Measurements from ENCODE around the gene SOS1. TPM values are rescaled to one million over a fixed set of nuclear protein-coding genes. Genes with fewer than 3 reads are reported as not detected.
"Not testable (repeated sequence)": the region's sequence is repeated elsewhere in the genome, so short reads cannot be mapped to it uniquely, and the experiment has no call there.

SOS1 gene
- total RNA-seq, 2 donors from 2014 or later, result 33.8 to 48.1 TPM

DNA sequence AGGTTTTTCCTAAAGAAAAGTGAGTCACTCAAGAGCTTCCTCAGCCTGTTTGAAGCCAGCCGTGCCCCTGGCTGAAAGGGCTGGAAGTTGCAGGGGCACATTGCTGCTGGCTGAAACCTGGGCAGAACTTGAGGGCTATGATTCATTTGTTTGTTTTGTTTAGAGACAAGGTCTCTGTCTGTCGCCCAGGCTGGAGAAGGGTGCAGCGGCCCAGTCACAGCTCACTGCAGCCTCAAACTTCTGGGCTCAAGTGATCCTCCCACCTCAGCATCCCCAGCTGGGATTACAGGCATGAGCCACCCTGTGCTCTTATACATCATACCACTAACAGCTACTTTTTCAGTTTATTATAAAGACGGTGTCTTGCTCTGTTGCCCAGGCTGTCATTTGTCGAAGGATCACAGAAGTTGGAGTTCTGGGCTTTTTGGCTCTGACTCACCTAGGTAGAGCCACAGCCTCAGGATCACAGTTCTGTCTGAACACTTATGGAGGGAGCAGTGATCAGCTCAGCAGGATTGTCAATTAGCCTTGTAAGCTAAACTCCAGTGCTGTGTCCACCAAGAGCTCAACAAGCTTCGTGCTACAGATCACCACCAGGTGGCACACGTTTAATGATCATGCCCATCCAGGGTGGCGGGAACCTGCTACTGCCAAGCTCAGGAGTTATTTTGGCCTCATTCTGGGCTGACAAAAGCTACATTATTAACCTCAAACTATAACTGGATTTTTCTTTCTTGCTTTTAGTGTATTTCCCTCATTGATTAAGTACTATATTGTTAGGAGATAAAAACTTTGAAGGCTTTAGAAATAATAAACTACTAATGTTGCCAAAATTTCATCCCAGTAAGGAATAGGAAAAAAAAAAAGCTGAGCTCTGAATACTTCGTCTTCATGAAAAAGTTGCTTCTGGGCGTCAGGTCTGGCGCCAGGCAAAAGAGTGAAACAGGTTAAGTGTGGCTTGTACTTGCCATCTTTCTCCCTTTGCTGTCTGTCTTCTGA lies 173.3 kb downstream of the SOS1 start:
- intact Hi-C loops (cut with DNase I), result no loop called here
- no peak for DNase-seq (ENCODE audit: low spot score)

DNA sequence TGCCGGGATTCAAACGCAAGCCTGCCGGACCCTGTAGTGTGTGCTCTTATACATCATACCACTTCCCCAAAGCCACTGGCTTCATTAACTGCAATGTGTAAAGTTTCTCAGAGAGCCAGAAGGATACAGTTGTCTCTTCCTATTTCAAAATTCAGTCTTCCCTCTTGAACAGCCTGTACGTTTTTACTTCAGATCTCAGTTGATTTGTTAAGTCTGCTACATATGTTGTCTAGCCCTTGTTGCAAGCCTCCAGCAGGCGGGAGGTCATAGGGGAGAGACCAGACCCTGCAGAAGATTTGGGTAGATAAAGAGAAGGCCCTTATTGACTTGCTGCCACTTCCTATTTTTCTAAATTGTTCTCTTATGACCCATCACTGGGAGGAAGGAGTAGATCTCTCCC lies 174.9 kb downstream of the SOS1 start:
- no peak for DNase-seq (ENCODE audit: low spot score)
- intact Hi-C loops (cut with DNase I), result no loop called here

GRCh38 chr2:38945372-38945771 lies 175.5 kb downstream of the SOS1 start:
- intact Hi-C loops (cut with DNase I), result no loop called here

GRCh38 chr2:38943784-38944183 lies 177.1 kb downstream of the SOS1 start:
- intact Hi-C loops (cut with DNase I), result no loop called here
- no peak for DNase-seq (ENCODE audit: low spot score)

More at GRCh38 chr2:38945372-38945771, 175.5 kb downstream of the SOS1 start:
- no peak for DNase-seq (ENCODE audit: low spot score)

DNA sequence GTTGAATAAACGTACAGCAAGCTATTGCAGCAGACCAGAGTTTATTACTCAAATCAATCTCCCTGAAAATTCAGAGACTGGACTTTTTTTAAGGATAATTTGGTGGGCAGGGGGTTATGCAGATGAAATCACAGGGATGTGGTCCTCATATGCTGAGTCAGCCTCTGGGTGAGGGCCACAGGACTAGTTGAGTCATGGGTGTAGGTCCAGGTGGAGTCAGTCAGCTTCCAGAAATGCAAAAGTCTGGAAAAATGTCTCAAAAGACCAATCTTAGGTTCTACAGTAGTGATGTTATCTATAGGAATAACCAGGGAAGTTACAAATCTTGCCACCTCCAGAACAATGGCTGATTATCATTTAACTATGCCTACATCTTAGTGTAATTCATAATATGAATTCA lies 180.1 kb downstream of the SOS1 start:
- intact Hi-C loops (cut with DNase I), result no loop called here
- no peak for DNase-seq (ENCODE audit: low spot score)

DNA sequence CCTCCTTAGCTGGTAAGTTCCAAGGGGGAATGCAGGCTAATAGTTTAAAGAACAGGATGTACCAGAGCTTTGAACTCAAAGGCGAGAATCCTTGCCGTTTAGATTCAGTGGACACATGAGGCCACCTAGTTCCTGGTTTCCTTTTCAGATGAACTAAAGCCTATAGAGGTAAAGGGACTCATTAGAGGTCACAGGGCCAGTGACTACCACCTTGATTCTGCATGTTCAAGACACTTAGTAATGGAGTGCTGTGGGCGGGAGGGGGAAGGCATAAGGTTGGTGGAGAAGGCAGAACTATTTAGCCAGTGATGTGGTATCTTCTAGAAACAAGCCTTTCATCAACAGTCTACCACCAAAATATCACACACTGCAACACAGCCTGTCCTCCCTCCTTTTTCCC lies 183.3 kb downstream of the SOS1 start:
- DNase-seq (ENCODE audit: low spot score), result no peak
- intact Hi-C loops (cut with DNase I), result no loop called here

DNA sequence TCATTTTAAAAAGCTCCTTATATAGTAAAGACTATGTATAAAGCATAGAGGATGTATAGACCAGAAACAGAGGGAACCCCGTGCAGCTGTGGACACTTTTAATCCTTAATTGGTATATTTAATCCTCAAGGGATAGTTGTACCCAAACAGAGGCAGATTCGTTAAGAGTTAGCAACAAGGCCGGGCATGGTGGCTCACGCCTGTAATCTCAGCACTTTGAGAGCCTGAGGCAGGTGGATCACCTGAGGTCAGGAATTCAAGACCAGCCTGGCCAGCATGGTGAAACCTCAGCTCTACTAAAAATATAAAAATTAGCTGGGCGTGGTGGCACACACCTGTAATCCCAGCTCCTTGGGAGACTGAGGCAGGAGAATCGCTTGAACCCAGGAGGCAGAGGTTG lies 184.3 kb downstream of the SOS1 start:
- DNase-seq (ENCODE audit: low spot score); intact Hi-C loops (cut with DNase I): not testable (repeated sequence)

- intact Hi-C loops (cut with DNase I), result no loop called here
- DNase-seq (ENCODE audit: low spot score), result no peak
Measured at GRCh38 chr2:38935568-38936172, 185.2 kb downstream of the SOS1 start.

DNA sequence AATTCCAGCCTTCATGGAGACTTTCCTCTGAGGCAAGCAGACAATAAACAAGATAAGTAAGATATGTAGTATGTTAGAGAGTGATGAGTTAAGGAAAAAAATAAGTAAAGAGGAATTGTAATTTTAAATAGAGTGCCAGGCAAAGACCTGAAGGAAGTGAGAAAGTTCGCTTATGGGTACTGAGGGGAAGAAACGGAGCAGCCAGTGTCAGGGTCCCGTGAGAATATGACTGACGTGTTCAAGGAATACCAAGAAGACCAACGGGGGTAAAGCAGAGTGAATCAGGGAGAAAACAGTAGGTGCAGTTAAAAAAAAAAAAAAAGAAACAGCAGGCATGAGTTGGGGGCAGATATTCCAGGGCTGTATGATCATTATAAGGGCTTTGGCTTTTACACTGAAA lies 186.1 kb downstream of the SOS1 start:
- DNase-seq (ENCODE audit: low spot score), result no peak
- intact Hi-C loops (cut with DNase I), result no loop called here

DNA sequence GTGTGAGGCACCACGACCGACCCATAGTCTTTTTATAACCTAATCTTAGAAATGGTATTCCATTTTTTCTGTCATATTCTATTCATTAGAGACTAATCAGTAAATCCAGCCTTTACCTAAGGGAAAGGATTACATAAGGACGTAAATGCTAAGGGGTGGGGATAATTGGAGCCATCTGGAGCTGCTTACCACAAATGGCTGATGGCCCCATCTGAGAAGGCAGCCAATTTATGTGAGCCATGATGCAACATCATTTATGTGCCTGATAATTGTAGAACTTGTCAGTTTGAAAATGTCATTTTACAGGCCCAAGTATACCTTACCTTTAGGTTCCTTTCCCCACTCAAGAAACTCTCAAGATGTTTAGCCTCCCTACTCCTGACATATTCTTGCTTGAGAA lies 187.2 kb downstream of the SOS1 start:
- intact Hi-C loops (cut with DNase I), result no loop called here
- DNase-seq (ENCODE audit: low spot score), result no peak

DNA sequence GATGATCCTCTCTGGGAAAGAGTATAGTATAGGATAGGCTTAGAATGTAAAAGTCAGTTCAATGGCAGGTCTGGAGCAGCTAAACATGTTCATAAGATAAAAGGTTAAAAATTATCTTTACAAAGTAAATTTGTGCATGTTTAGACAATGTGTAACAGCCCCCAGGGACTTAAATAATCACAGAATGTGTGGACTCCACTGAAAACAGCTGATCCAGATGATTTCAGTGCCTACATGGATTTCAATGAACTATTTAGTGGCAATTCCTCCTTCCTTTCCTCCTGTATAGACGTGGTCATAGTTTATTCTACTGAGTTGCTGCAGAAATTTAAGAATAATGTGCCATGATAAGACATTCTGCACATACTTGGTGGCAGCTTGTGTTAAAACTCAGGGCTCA lies 188.3 kb downstream of the SOS1 start:
- intact Hi-C loops (cut with DNase I), result no loop called here
- no peak for DNase-seq (ENCODE audit: low spot score)

Other genes starting within 250 kb of the SOS1 start
- 10 to 100 TPM; 13.6 to 21.0 TPM for gene DHX57, start 245.1 kb downstream of the SOS1 start, total RNA-seq
- 10 to 100 TPM; 11.2 to 14.9 TPM for gene MORN2, start 245.1 kb downstream of the SOS1 start, total RNA-seq
- 1 to 10 TPM in 1 of 2 donors, under 1 TPM in 1; 0.48 to 1.1 TPM for gene ARHGEF33, start 231.2 kb downstream of the SOS1 start, total RNA-seq
- gene CDKL4, start 122.9 kb upstream of the SOS1 start, total RNA-seq, result 1 to 10 TPM in 1 of 2 donors, under 1 TPM in 1; 0.46 to 1.2 TPM

All from posterior vena cava (tissue), 2 donors.